Astrocyte of the cerebellum (primary cell): ENCODE data around the gene GLYR1.

Experiments
- DNase-seq: peaks from one replicate; pipeline ENCODE4 v3.0.0-alpha.2; 2011; ENCODE audit warnings: low read depth
- H3K4me3 ChIP-seq: 2 replicates; pipeline ENCODE4 v1.5.1; 2011; ENCODE audit warnings: mild to moderate bottlenecking, low read depth, low read length, moderate library complexity
- CTCF ChIP-seq: IDR thresholded peaks from 2 replicates; pipeline ENCODE4 v1.5.1; 2012; ENCODE audit warnings: low read length, low read depth, moderate library complexity, mild to moderate bottlenecking; ENCODE audit errors: missing control alignments
- in situ Hi-C: cut with HindIII; loops from 2 replicates; pipeline ENCODE4 v1.10.0; 2017; ENCODE audit warnings: low sequenced_read_pairs

The GLYR1 gene

GRCh38 chr16:4884972-4885874 is 38.1 kb upstream of the GLYR1 start:
- no peak for TF ChIP-seq CTCF
- no peak for DNase-seq
- in situ Hi-C loops, result no loop called here
- no peak overlapping the region for H3K4me3 ChIP-seq

- no peak for TF ChIP-seq CTCF
- H3K4me3 ChIP-seq, result no peak overlapping the region
- no peak for DNase-seq
- in situ Hi-C loops, result no loop called here
Measured at GRCh38 chr16:4884209-4884608, 37.1 kb upstream of the GLYR1 start.

GRCh38 chr16:4883501-4883900 is 36.4 kb upstream of the GLYR1 start:
- no peak for DNase-seq
- in situ Hi-C loops, result no loop called here

GRCh38 chr16:4882633-4883285 is 35.7 kb upstream of the GLYR1 start:
- DNase-seq, result peak; percentile 50
- TF ChIP-seq CTCF, result no peak
- no peak overlapping the region for H3K4me3 ChIP-seq

More at GRCh38 chr16:4883501-4883900, 36.4 kb upstream of the GLYR1 start:
- TF ChIP-seq CTCF, result no peak
- no peak overlapping the region for H3K4me3 ChIP-seq

GRCh38 chr16:4882000-4882632 is 35.0 kb upstream of the GLYR1 start:
- peak; percentile 36 for DNase-seq
- no peak overlapping the region for H3K4me3 ChIP-seq
- TF ChIP-seq CTCF, result no peak
- in situ Hi-C loops, result no loop called here

More at GRCh38 chr16:4882633-4883285, 35.7 kb upstream of the GLYR1 start:
- in situ Hi-C loops, result no loop called here

GRCh38 chr16:4880006-4880580 is 33.0 kb upstream of the GLYR1 start:
- no peak for DNase-seq
- in situ Hi-C loops, result no loop called here

More at GRCh38 chr16:4880006-4880580, 33.0 kb upstream of the GLYR1 start:
- TF ChIP-seq CTCF, result no peak
- H3K4me3 ChIP-seq, result no peak overlapping the region
